Duodenal mucosa (tissue), 2 donors: Measurements from ENCODE around the gene FBXO15.

Source experiments
- H3K27ac ChIP-seq: one replicate; pipeline ENCODE4 v1.7.0; 2013; ENCODE audit warnings: low read depth, low read length
- H3K27me3 ChIP-seq, 2 donors: one replicate each; pipeline ENCODE4 v1.7.0; 2013; ENCODE audit warnings: low read length in 2 of 2, control low read depth in 1 of 2; ENCODE audit not compliant: insufficient read depth in 2 of 2, control insufficient read depth in 1 of 2
- H3K36me3 ChIP-seq, 2 donors: one replicate each; pipeline ENCODE4 v1.7.0; 2013; ENCODE audit warnings: low read length in 2 of 2, control low read depth in 1 of 2; ENCODE audit not compliant: insufficient read depth in 2 of 2, control insufficient read depth in 1 of 2
- H3K4me1 ChIP-seq, 2 donors: one replicate each; pipeline ENCODE4 v1.7.0; 2013; ENCODE audit warnings: low read length in 2 of 2, control low read depth in 1 of 2; ENCODE audit not compliant: insufficient read depth in 2 of 2, control insufficient read depth in 1 of 2
- H3K4me3 ChIP-seq, 2 donors: one replicate each; pipeline ENCODE4 v1.7.0; 2013; ENCODE audit warnings: low read length in 2 of 2, low read depth in 1 of 2
- H3K9ac ChIP-seq, 2 donors: one replicate each; pipeline ENCODE4 v1.7.0; 2013; ENCODE audit warnings: low read length in 2 of 2, low read depth in 1 of 2
- H3K9me3 ChIP-seq, 2 donors: one replicate each; pipeline ENCODE4 v1.7.0; 2013; ENCODE audit warnings: low read length in 2 of 2, control low read depth in 1 of 2; ENCODE audit not compliant: control insufficient read depth in 1 of 2

FBXO15 gene

GRCh38 chr18:74147779-74148542 lies at the start of gene FBXO15, which contains the start of gene TIMM21:
FBXO15 (minus strand) TSS chr18:74147834; CDS start chr18:74147785, 49 bp downstream.
TIMM21 (plus strand) TSS chr18:74148523; CDS start chr18:74148809, 286 bp downstream.
- peak within 1 kb of the TSS; percentile 93 for H3K27ac ChIP-seq
- peak within 1 kb of the TSS; percentile 78 to 94 for H3K9ac ChIP-seq
- H3K36me3 ChIP-seq, result peaks cover 0 to 4% of the 10 kb centered on the region in 2 donors
- no peaks in the 10 kb centered on the region for H3K27me3 ChIP-seq
- peaks cover 15 to 16% of the 10 kb centered on the region in 2 donors for H3K4me1 ChIP-seq
- no peaks in the 10 kb centered on the region for H3K9me3 ChIP-seq
- H3K4me3 ChIP-seq, result peak within 1 kb of the TSS; percentile 91 to 98

DNA sequence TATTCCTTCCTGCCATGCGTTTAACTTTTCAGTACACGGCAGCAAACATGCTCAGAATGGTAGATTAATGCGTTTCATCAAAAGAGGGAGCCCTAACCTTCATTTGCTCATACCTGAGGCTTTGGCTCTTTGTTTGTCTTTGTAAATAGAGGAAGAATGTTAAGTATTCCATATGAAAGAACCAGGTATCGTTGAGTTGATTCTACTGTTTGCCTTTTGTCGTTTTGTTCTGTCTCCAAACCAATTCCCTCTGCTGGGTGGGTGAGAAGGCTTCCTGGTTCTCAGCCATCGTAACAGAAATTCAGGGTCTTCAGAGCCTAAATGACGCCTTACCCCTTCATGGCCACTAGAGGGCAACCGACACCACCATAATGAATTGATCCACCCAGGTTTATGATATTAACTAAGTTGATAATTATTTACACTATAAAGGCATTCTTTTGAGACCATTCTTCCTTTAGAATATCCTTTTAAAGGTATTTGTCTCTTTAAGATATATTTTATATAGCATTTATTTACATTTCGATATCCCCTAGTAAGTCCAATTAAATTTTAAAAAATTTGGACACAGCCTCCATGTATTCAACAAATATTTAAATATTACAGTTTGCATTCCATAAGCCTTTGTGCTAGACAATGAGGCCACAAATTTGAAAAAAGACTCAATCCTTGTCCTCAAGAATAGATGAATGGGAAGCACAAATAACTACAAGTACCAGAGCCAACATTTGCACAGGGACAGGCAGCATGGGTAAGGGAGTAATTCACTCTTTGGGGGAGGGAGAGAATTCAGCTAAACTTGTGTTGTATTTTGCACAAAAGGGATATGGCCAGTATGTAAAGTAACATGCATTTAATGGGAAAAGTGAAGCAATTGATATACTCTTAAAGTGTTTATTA lies 48.8 kb upstream of the FBXO15 start:
- Histone ChIP-seq H3K9me3 (no peaks in the 10 kb centered on the region), H3K4me1 (peaks cover 16 to 22% of the 10 kb centered on the region in 2 donors), H3K27me3 (no peaks in the 10 kb centered on the region), H3K36me3 (no peaks in the 10 kb centered on the region), H3K4me3 (peak overlapping the region; percentile 59 to 63), H3K27ac (no peak overlapping the region), H3K9ac (no peak overlapping the region)

DNA sequence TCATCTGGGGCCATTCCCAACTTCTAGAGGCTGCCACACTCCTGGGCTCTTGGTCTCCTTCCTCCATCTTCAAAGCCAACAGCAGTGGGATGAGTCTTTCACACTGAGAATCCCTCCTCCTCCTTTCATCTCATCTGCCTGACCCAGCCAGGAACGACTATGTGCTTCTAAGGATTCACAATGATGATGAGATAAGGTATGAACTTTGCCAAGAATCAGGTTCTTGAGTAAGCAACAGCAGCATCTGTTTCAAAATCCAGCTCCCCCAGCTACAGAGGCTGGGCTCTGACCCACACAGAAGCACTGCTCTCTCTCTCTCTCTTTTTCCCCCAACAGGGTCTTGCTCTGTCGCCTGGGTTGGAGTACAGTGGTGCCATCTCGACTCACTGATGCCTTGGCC lies 47.1 kb upstream of the FBXO15 start:
- no peak overlapping the region for H3K4me3 ChIP-seq
- no peaks in the 10 kb centered on the region for H3K36me3 ChIP-seq
- peaks cover 16 to 22% of the 10 kb centered on the region in 2 donors for H3K4me1 ChIP-seq
- H3K9me3 ChIP-seq, result no peaks in the 10 kb centered on the region
- H3K27ac ChIP-seq, result no peak overlapping the region
- no peak overlapping the region for H3K9ac ChIP-seq
- H3K27me3 ChIP-seq, result no peaks in the 10 kb centered on the region

DNA sequence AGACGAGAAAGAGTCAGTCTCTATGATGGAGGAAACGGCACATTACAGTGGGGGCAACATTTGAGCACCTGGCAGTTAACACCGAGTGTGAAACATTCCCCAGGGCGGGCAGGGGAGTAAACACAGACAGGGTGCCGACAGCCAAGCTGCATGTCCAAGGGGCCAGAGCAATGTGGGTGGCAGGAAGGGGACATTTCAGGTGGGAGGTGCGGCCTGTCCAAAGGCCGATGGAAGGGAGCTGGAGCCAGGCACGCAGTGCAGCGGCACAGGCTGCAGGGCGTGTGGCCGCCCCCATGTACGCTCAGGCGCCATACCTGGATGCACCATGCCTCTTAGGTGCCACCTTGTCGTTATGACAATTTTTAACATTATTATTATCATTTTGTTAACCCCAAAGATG lies 43.9 kb upstream of the FBXO15 start:
- Histone ChIP-seq H3K4me1 (peaks cover 0 to under 1% of the 10 kb centered on the region in 2 donors), H3K36me3 (no peaks in the 10 kb centered on the region), H3K27ac (no peak overlapping the region), H3K9me3 (no peaks in the 10 kb centered on the region), H3K9ac (no peak overlapping the region), H3K27me3 (no peaks in the 10 kb centered on the region), H3K4me3 (no peak overlapping the region)

DNA sequence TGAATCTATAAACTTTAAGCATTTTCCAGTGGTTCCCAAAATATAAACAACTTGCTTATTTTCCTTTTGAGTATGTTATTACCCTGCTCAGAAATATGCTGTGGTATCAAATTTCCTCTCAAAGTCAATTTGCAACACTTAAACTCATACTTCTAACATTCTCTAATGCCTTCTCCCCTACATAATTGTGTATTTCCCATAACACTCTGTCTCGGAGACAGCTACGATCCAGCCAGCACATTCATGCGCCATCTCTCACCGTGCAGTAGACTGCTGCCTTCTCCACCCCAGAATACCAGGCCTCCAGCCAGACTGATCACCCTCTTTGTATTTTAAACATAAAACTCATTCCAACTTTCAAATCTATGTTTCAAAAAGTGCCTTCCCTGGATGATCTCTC lies 42.5 kb upstream of the FBXO15 start:
- no peak overlapping the region for H3K4me3 ChIP-seq
- H3K9me3 ChIP-seq, result no peaks in the 10 kb centered on the region
- H3K9ac ChIP-seq, result no peak overlapping the region
- H3K27me3 ChIP-seq, result no peaks in the 10 kb centered on the region
- no peak overlapping the region for H3K27ac ChIP-seq
- no peaks in the 10 kb centered on the region for H3K36me3 ChIP-seq
- no peaks in the 10 kb centered on the region for H3K4me1 ChIP-seq

DNA sequence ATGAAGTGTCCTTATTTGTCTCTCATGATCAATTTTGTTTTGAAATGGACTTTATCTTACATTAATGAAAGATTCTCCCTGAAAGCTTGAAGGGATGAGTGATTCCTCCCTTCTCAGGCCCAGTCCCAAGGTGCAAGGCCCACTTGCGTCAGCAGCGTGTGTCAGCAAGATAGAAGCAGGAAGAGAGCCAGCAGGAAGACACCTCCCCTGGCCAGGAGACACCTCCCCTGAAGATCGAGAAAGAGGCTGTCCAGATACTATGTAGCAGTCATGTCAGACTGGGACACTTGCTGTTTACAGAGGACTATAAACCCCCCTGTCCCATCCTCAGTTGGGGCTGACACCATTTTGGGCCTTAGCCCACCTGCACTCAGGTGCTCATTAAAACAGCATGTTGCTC lies 39.0 kb upstream of the FBXO15 start:
- Histone ChIP-seq H3K27ac (no peak overlapping the region), H3K9ac (no peak overlapping the region), H3K4me1 (no peaks in the 10 kb centered on the region), H3K4me3 (no peak overlapping the region), H3K9me3 (no peaks in the 10 kb centered on the region), H3K27me3 (peaks cover 0 to 4% of the 10 kb centered on the region in 2 donors), H3K36me3 (no peaks in the 10 kb centered on the region)

- Histone ChIP-seq H3K27me3 (peaks cover 0 to 4% of the 10 kb centered on the region in 2 donors), H3K36me3 (no peaks in the 10 kb centered on the region), H3K4me1 (no peaks in the 10 kb centered on the region), H3K9ac (no peak overlapping the region), H3K27ac (no peak overlapping the region), H3K9me3 (no peaks in the 10 kb centered on the region), H3K4me3 (no peak overlapping the region)
These were observed 38.2 kb upstream of the FBXO15 start for GRCh38 chr18:74185860-74186259.

- Histone ChIP-seq H3K36me3 (no peaks in the 10 kb centered on the region), H3K4me1 (no peaks in the 10 kb centered on the region), H3K9me3 (no peaks in the 10 kb centered on the region), H3K27me3 (peaks cover 0 to 4% of the 10 kb centered on the region in 2 donors), H3K27ac (no peak overlapping the region), H3K9ac (no peak overlapping the region), H3K4me3 (no peak overlapping the region)
These were observed 37.2 kb upstream of the FBXO15 start for GRCh38 chr18:74184875-74185274.

- H3K4me1 ChIP-seq, result no peaks in the 10 kb centered on the region
- H3K36me3 ChIP-seq, result no peaks in the 10 kb centered on the region
- peaks cover 0 to 6% of the 10 kb centered on the region in 2 donors for H3K27me3 ChIP-seq
- H3K9me3 ChIP-seq, result no peaks in the 10 kb centered on the region
- no peak overlapping the region for H3K9ac ChIP-seq
- no peak overlapping the region for H3K27ac ChIP-seq
- no peak overlapping the region for H3K4me3 ChIP-seq
These were observed 35.5 kb upstream of the FBXO15 start for GRCh38 chr18:74183130-74183529.

GRCh38 chr18:74182335-74182734 lies 34.7 kb upstream of the FBXO15 start:
- Histone ChIP-seq H3K4me3 (no peak overlapping the region), H3K27ac (no peak overlapping the region), H3K4me1 (no peaks in the 10 kb centered on the region), H3K36me3 (no peaks in the 10 kb centered on the region), H3K9me3 (no peaks in the 10 kb centered on the region), H3K27me3 (peaks cover 0 to 7% of the 10 kb centered on the region in 2 donors), H3K9ac (no peak overlapping the region)
